Stimulated activated CD4-positive, alpha-beta T cell treated with anti-CD3 and anti-CD28 coated beads, Interleukin-4, amount 100 ng/mL, for 48 hours (primary cell): ENCODE results near the gene SUPT6H.
"Not testable (repeated sequence)": the region's sequence is repeated elsewhere in the genome, so short reads cannot be mapped to it uniquely, and the experiment has no call there.

Experiments used
- DNase-seq, 2 donors: peaks; one replicate each; pipeline ENCODE4 v3.0.0-alpha.2; 2020; ENCODE audit warnings: low read depth in 2 of 2

Gene SUPT6H

DNA sequence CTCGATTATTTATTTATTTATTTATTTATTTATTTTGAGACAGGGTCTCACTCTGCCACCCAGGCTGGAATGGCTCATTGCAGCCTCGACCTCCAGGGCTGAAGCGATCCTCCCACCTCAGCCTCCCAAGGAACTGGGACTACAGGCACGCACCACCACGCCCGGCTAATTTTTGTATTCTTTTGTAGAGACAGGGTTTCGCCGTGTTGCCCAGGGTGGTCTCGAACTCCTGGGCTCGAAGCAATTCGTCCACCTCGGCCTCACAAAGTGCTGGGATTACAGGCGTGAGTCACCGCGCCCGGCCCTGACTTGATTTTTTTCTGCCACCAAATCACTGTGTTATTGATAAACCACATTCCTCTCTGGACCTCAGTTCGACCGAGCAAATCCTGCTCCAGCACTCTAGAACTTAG, 57.0 kb downstream of the SUPT6H start:
- no peak for DNase-seq

DNA sequence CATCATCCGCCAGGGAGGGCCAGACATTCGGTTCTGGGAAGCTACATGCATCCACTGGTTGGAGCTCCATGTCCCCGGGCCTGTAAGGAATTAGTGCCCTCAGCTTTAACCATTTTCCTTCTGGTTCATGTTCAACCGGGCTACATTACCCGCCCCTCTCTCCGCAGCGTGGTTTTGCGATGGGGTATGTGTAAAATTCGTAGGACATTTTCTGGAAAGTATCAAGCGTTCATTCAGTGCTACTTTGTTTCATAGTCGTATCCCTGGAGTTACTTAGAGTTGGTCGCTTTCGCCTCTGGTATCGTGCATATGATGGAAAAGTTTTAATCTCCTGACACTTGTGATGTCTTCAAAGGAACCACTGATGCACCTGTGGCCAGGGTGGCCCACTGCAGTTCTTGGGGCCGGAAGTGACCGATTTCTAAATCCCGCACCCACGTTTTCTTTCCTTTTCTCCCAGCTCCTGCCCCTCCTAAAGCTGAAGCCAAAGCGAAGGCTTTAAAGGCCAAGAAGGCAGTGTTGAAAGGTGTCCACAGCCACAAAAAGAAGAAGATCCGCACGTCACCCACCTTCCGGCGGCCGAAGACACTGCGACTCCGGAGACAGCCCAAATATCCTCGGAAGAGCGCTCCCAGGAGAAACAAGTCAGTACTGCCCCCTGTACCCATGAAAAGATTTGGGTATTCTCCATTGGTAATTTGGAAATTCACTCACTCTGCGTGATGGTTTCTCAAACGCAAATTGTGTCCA, 58.4 kb downstream of the SUPT6H start:
- no peak for DNase-seq

DNA sequence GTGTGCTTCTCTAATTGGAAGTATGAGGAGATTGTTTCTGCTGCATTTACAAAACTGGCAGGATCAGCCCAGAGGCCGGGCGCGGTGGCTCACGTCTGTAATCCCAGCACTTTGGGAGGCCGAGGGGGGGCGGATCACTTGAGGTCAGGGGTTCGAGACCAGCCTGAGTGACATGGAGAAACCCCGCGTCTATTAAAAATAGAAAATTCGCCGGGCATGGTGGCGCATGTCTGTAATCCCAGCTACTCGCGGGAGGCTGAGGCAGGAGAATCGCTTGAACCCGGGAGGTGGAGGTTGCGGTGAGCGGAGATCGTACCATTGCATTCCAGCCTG, 59.0 kb downstream of the SUPT6H start:
- not testable (repeated sequence) for DNase-seq

DNA sequence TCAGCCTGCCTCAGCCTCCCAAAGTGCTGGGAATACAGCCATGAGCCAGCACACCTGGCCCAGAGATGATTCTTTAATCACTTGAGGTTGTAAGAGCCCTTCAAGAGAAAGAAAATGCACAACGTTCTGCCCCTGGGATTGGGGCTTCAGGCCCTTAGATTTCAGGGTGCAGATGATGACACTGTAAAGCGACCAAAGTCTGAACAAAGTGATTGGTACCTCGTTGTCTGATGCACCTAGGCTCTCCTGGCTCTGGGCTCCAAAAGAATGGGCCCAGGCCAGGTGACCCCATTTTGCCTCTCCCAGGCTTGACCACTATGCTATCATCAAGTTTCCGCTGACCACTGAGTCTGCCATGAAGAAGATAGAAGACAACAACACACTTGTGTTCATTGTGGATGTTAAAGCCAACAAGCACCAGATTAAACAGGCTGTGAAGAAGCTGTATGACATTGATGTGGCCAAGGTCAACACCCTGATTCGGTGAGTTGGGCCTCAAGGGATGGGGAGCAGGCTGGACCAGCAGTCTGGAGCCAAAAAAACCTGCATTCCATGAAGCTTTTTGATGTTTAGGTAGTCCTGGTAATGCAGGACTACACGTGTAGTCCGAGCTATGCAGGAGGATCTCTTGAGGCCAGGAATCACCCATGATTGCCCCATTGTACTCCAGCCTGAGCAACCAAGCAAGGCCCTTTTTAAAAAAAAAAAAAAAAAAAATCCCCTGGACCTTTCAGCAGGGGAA, 60.6 kb downstream of the SUPT6H start:
- DNase-seq: no peak

DNA sequence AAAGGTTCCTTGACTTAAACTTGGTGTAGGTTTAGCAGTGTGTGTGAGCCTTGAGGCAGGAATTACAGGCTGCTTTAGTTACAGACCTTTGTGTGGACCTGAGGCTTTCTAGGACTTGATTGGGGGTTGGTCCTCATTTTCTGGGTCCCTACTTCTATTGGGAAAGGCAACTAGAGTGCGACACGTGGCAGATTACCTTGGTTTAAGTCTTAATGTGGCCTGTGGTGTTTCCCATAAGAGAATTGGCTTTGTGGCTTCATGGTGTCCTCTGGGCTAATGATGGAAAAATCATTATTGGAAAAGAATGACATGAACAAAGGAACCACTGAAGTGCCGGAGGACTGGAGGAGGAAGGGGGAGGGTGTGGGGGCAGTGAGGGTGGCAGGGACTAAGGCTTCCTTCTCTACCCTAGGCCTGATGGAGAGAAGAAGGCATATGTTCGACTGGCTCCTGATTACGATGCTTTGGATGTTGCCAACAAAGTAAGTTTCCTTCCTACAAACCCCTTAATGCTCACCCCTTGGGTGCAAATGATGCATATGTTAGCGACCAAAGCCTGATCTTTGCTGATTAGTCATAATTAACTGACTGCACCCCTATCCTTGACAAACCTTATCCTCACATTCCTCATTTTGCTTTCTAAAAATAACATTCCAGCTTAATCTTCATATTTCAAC, 61.3 kb downstream of the SUPT6H start:
- no peak for DNase-seq

DNA sequence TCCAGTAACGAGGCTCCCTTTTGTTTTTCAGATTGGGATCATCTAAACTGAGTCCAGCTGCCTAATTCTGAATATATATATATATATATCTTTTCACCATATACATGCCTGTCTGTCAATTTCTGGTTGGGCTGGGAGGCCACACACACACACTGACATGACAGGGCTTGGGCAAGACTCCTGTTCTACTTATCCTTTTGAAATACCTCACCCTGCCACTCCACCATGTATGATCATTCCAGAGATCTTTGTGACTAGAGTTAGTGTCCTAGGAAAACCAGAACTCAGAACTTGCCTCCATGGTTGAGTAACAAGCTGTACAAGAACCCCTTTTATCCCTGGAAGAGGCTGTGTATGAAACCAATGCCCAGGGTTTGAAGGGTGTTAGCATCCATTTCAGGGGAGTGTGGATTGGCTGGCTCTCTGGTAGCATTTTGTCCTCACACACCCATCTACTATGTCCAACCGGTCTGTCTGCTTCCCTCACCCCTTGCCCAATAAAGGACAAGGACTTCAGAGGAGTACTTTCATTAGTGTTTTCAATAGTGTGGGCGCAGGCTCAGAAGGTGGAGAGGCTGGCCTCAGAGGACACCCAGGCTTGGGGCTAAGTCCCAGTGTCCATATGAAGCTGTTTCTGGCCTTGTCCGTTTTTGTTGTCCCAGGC, 62.0 kb downstream of the SUPT6H start:
- not testable (repeated sequence) for DNase-seq

DNA sequence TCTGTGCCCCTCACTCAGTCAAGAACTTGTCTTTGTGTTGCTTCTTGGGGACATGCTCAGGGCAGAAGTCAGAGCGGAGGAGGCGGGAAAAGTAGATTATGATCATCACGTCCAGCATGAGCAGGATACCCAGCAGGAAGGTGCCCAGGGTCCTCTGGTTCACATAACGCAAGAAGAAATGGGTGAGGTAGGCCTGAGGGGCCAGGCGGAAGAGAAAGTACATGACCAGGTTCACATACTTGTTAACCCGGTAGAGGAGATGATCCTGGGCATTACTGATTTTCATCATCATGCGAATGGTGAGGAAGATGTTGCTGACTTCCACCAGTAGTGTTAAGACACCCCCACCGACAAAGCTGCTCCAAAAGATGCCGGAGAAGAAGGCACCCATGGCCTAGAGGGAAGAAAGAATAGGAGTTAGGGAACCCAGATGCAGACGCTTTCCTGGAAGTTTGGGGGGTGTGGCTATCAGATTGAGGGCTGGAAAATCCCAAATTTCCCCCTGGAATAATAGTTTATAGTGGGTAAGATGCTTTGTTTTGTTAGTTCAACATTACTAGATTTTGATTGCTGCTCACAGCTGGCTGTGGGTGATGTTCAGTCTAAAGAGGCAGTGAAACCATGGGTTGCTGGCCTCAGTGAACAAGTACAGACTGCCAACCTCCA, 62.6 kb downstream of the SUPT6H start:
- DNase-seq: no peak

DNA sequence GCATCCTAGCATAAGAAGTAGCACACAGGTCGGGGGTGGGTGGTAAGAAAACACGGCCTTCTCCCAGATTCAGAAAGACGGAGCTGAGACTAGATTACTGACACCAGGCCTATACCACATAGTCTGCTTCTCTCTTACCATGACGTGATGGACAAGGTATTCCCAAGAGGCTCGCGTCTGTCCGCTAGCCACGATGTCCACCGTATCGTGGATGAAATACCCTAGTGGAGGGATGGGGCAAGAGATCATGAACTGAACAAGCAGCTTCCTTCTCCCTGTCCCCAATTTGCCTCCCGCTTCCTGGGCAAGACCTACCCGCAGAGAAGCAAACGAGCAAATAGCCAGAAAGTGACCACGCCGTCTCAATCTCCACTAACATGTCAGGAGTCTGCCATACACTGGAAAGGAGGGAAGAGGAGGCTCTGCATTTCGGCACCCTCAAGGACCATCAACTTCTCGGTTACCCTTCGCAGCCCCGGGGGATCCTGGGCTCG, 63.2 kb downstream of the SUPT6H start:
- DNase-seq: no peak

DNA sequence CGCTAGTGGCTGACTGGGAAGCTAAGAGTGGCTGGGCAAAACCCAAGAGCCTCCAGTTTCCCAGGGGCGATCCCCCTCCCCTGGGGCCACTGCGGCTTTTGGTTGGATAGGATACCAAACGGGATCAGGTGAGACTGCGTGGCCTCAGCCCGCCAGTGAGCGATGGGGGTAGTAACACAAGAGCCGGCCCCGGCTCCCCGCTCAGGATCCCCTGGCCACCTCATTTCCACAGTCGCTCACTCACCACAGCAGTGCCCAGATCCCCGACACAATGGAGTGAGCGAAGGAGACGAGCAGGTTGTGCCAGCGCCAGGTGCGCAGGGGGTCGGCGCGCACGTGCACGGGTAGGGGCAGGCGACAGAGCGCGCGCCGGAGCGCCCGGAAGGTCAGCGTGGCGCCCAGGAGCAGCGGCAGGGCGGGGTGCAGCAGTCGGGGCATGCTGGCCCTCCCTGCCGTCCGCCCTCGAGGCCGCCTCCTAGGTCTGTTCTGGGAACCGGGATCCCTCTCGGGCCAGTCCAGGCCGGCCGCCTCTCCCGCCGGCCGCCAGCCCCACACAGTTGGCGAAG, 63.7 kb downstream of the SUPT6H start:
- DNase-seq: peak in 1 of 2 donors; percentile 58

DNA sequence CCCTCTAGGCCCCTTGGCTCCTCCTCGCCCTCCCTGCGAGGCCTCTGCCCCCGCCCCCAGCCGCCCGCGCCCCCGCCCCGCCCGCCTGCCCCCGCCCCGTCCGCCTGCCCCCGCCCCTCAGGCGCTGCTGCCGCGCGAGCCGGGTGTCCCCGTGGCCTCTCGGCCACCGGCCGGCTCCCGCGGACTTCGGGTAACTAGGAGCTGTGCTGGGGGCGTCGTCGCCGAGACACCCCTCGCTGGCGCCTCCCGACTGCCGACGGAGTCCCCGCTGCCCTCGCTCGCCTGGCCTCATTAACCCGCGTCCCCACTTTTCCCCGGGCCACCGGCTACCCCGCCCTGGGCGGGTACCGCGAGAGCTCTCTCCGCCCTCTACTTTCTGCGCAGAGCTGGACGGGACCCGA, 64.2 kb downstream of the SUPT6H start, which contains the start of gene TLCD1:
Gene TLCD1, minus strand, starts transcription at position 8 of the 401 bp plus-strand sequence. CDS start 136 bp downstream, outside the sequence.
- peak in 1 of 2 donors; percentile 80 for DNase-seq

DNA sequence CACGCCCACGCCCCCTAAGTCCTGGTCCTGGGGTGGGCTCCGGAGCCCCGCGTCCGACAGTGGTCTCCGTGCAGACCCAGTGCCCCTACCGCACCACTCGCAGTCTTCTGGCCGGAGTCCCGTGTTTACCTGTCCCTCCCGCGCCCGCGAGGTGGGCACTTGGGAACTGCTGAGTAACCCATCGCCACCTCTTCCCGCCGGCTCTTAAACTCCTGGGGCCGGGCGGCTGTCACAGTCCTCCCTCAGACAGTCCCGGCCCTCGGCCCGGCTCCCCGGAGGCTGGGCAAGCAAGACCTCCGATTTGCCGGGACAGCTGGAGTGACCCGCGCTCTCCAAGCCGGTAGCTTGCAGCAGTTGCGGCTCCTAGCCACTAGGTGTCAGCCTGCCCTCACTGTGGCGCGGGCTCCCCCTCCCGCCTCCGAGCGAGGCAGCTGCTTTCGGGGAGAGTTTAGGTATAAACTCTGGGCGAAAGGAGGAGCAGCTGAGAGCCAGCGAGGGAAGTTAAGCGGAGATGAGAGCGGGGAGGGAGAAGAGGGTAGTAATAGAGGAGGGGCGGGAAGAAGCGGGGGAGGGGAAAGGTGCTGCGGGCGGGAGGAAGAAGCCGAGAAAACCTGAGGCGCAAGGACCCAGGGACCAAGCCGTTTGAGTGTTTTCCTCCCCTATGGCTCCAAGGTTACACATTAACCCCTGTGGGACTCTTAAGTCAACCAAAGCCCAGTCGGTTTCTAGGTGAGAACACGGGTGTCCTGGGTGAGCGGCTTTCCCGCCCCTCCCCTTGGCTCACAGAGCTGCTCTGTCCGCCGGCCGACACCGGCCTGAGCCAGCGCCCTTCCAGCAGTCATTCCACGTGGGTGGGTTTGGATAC, 64.9 kb downstream of the SUPT6H start:
- peak; percentile 91 for DNase-seq

DNA sequence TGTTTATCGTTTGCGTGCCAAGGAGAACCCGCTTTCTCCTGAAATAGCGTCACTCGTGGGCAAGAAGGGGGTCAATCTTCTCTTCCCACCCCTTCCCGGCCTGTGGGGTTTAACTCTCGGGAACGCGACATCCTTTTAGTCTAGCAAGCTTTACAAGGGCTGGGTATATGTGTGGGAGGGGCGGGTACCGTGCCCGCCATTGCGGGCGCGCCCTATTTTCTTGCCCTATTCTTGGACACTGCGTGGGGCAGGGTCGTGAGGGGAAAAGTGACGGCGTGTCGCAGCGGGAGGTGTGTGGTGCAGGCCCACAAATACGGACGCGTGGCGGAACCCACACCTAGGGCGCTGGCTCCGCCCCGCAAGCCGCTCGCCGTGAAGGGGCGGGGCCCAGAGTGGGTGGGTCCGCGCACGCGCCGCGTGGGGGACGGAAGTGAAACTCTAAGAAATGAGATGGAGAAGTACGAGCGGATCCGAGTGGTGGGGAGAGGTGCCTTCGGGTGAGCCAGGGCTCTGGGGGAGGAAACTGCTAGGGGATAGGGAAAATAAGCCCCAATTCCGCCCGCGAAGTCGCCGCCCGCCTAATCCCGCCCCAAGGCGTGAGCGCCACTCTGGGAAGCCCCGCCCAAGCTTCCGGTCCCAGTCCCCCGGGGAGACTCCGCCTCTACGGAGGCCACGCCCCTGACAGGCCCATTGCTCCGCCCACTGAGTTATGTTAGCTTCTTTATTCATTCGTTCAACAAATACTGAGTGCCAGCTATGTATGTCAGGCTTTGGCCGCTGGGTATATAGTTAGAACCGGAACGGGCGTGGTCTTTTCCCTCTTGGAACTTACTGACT, 66.6 kb downstream of the SUPT6H start, which contains the start of gene NEK8:
Gene NEK8, plus strand, starts transcription at position 425 of the 837 bp plus-strand sequence. Its CDS starts 26 bp downstream, at position 451.
- DNase-seq: peak; percentile 96 to 99

DNA sequence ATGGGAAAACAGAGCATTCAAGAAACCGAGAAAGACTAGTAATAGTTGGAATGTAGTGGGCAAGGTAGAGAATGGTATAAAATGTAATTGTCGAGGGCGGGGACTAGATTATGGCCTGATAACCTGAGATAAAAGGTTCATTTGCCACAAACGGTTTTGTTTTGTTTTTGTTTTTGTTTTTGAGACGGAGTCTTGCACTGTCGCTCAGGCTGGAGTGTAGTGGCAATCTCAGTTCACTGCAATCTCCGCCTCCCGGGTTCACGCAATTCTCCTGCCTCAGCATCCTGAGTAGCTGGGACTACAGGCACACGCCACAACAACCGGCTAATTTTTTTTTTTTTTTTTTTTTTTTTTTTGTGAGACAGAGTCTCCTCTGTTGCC, 67.9 kb downstream of the SUPT6H start:
- no peak for DNase-seq

DNA sequence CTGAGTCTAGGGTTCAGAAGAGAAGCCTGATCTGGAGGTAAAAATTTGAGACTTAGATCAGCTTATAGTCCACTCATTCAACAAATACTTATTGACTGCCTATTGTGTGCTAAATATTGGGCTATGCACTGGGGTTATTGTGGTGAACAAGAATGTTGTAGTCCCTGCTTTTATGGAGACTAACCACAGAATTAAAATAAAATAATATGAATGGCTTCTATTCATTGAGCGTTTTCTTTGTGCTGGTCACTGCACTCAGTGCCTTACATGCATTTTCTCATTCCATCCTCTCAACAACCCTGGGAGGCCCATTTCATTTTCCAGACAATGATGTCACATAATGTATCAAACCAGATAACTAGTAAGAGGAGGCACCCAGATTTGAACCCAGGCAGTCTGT, 71.3 kb downstream of the SUPT6H start:
- no peak for DNase-seq

DNA sequence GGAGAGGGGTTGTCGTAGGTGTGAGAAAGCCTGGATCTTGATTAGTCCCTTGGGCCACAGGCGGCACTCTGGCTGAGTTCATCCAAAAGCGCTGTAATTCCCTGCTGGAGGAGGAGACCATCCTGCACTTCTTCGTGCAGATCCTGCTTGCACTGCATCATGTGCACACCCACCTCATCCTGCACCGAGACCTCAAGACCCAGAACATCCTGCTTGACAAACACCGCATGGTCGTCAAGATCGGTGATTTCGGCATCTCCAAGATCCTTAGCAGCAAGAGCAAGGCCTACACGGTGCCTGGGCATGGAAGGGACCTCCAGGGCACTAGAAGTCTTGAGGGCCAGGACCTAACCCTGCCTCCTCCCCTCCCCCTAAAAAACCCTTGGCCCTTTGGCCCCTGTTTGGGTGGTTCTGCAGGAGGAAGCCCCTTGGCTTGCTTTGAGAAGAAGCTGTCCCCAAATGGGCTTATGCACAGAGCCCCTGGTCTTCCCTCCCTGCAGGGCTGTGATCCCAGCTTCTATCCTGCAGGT, 72.8 kb downstream of the SUPT6H start:
- no peak for DNase-seq

DNA sequence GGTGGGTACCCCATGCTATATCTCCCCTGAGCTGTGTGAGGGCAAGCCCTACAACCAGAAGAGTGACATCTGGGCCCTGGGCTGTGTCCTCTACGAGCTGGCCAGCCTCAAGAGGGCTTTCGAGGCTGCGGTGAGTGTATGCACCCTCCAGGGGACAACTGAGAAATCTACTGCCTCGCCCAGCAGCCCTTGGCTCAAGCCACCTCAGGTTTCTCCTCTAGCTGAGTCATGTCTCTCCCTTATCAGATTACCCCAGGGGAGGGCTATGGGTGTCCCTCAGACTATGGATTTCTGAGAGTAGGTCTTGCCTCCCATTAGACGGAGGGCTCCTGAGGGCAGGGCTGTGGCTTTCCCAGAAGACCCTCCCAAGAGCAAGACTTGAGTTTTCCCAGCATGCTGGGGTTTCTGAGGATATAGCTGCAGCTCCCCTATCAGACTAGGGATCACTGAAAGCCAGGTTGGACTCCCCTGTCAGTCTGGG, 73.3 kb downstream of the SUPT6H start:
- no peak for DNase-seq

DNA sequence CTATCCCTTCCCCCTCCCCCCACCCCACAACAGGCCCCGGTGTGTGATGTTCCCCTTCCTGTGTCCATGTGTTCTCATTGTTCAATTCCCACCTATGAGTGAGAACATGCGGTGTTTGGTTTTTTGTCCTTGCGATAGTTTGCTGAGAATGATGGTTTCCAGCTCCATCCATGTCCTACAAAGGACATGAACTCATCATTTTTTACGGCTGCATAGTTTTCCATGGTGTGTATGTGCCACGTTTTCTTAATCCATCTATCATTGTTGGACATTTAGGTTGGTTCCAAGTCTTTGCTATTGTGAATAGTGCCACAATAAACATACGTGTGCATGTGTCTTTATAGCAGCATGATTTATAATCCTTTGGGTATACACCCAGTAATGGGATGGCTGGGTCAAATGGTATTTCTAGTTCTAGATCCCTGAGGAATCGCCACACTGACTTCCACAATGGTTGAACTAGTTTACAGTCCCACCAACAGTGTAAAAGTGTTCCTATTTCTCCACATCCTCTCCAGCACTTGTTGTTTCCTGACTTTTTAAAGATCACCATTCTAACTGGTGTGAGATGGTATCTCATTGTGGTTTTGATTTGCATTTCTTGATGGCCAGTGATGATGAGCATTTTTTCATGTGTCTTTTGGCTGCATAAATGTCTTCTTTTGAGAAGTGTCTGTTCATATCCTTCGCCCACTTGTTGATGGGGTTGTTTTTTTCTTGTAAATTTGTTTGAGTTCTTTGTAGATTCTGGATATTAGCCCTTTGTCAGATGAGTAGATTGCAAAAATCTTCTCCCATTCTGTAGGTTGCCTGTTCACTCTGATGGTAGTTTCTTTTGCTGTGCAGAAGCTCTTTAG, 74.1 kb downstream of the SUPT6H start:
- DNase-seq: not testable (repeated sequence)

DNA sequence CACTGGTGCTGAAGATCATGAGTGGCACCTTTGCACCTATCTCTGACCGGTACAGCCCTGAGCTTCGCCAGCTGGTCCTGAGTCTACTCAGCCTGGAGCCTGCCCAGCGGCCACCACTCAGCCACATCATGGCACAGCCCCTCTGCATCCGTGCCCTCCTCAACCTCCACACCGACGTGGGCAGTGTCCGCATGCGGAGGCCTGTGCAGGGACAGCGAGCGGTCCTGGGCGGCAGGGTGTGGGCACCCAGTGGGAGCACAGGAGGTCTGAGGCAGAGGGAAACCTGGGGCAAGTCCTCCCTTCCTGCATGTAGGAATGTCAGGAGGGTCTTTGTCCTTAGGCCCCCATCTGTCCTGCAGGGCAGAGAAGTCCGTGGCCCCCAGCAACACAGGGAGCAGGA, 75.3 kb downstream of the SUPT6H start:
- no peak for DNase-seq
